Measurements from ENCODE around the gene NBAS. TPM values are rescaled to one million over a fixed set of nuclear protein-coding genes. Genes with fewer than 3 reads are reported as not detected.

Gene NBAS
- total and polyA plus RNA-seq, 10 of the 15 experiments (the other 5 are each of a cell fraction or from before 2014, with no cell fraction given): 4.3 to 32.7 (median 20.8) TPM

GRCh38 chr2:15195813-15196212 lies 365.3 kb downstream of the NBAS start (continued):
- TF ChIP-seq RCOR1 (conservative IDR thresholded peaks at IDR 0.05; ENCODE audit: low read depth, low read length): no peak
- no peak for TF ChIP-seq SKIL (IDR thresholded peaks at IDR 0.05; ENCODE audit: low read depth, poor library complexity, severe bottlenecking)
- no peak for TF ChIP-seq CEBPB (IDR thresholded peaks at IDR 0.05; ENCODE audit: borderline replicate concordance in 1 of 2, low read depth in 2 of 2, low read length in 2 of 2)
- TF ChIP-seq SRF (IDR thresholded peaks at IDR 0.05; ENCODE audit: low read depth in 2 of 2, low read length in 2 of 2): no peak

GRCh38 chr2:15191789-15192188 lies 369.3 kb downstream of the NBAS start:
- TF ChIP-seq RAD51 (IDR thresholded peaks at IDR 0.05) (no peak), BMI1 (IDR thresholded peaks at IDR 0.05; ENCODE audit: borderline replicate concordance) (no peak), SUZ12 (IDR thresholded peaks at IDR 0.05; ENCODE audit: unreplicated experiment) (no peak), KLF5 (IDR thresholded peaks at IDR 0.05; ENCODE audit: partially characterized antibody) (no peak), ZNF384 (IDR thresholded peaks at IDR 0.05; ENCODE audit: borderline replicate concordance, low read depth, low read length) (no peak), RUNX3 (IDR thresholded peaks at IDR 0.05; ENCODE audit: low read length) (no peak), JUNB (IDR thresholded peaks at IDR 0.05) (no peak), EZH2 (IDR thresholded peaks at IDR 0.05; ENCODE audit: borderline replicate concordance, control insufficient read depth, low read depth, low read length) (no peak), FOXM1 (IDR thresholded peaks at IDR 0.05; ENCODE audit: low read depth, low read length) (no peak), ZSCAN29 (IDR thresholded peaks at IDR 0.05) (no peak), TAF1 (IDR thresholded peaks at IDR 0.05; ENCODE audit: borderline replicate concordance, low read depth, low read length) (no peak), CTCF (IDR thresholded peaks at IDR 0.05 in 2 of 3, conservative IDR thresholded peaks at IDR 0.05 in 1 of 3; ENCODE audit: control insufficient read depth in 2 of 3, extremely low read depth in 1 of 3, insufficient read depth in 1 of 3, low read depth in 3 of 3, low read length in 3 of 3) (no peak)
- in situ Hi-C loops (cut with MboI) (no loop called here), intact Hi-C loops (cut with micrococcal nuclease; ENCODE audit: unreplicated experiment) (no loop called here)
- SMC1A ChIA-PET (ENCODE audit: uncharacterized antibody, unreplicated experiment): interaction anchor here (1.0 kb wide), 1 partner anchor 99 kb away, joined by 3 read pairs; no protein-coding TSS in a partner anchor
- no peaks in the 10 kb centered on the region for H3K4me1 ChIP-seq (ENCODE audit: control insufficient read depth, insufficient read depth, low read length)
- no peak overlapping the region for H3K27ac ChIP-seq (ENCODE audit: control insufficient read depth, insufficient read depth)
- H3K36me3 ChIP-seq (ENCODE audit: control insufficient read depth in 2 of 2, insufficient read depth in 2 of 2, low read length in 1 of 2): no peaks in the 10 kb centered on the region
- H3K79me2 ChIP-seq (ENCODE audit: control insufficient read depth, insufficient read depth, low read length): no peaks in the 10 kb centered on the region
- H3K4me2 ChIP-seq (ENCODE audit: control insufficient read depth, insufficient read depth): no peak overlapping the region
- WGBS (ENCODE audit: insufficient coverage, insufficient replicate concordance, low lambda C conversion rate, missing lambda C conversion rate): 98% methylated on average over 4 of the region's 4 CpGs
- DNase-seq (ENCODE audit: low read depth, low spot score) (no peak), ATAC-seq (no peak), FAIRE-seq (no peak)
- no peaks in the 10 kb centered on the region for H4K20me1 ChIP-seq (ENCODE audit: control insufficient read depth, insufficient read depth)
- H3K9me3 ChIP-seq (replicated peaks; ENCODE audit: control insufficient read depth, insufficient read depth, low read length): no peaks in the 10 kb centered on the region
- POLR2A ChIA-PET: no interaction called here
- H3K4me3 ChIP-seq: no peak overlapping the region
- CTCF ChIA-PET: no interaction called here
- BruUV-seq (replicated peaks): no TSS peak
- H2AFZ ChIP-seq (ENCODE audit: control insufficient read depth, low read depth, low read length): no peak overlapping the region
- RAD21 ChIA-PET (ENCODE audit: unreplicated experiment): no interaction called here
- no peaks in the 10 kb centered on the region for H3K27me3 ChIP-seq (replicated peaks in 1 of 2; ENCODE audit: control insufficient read depth in 2 of 2, insufficient read depth in 2 of 2, low read length in 1 of 2)
- no peak overlapping the region for H3K9ac ChIP-seq (ENCODE audit: control insufficient read depth, insufficient read depth, low read length)

Data from GM12878 (cell line).